K562 (cell line): ENCODE measurements around the gene COL1A1. TPM values are rescaled to one million over a fixed set of nuclear protein-coding genes. Genes with fewer than 3 reads are reported as not detected.

Experiments
- ATF6 ChIP-seq: sonication (generic); formaldehyde crosslinking; IDR thresholded peaks from 2 replicates; pipeline ENCODE4 v1.4.0; 2020; ENCODE audit warnings: mild to moderate bottlenecking, missing genetic modification reagents
- EP300 ChIP-seq: IDR thresholded peaks from 2 replicates; pipeline ENCODE4 v1.6.1; 2012; ENCODE audit warnings: low read length, improper control_type of control experiment
- NR4A1 ChIP-seq, 2 experiments: fragments of 250-450 bp in 1 of 2; fragments of 450-650 bp in 1 of 2; sonication (Bioruptor Pico) in 1 of 2; IDR thresholded peaks; 2 replicates each; pipeline versions ENCODE4 v1.4.0 to v1.6.1; 2016 to 2020; ENCODE audit warnings: mild to moderate bottlenecking in 2 of 2, missing compliant biosample characterization in 1 of 2, missing genetic modification characterization in 1 of 2, moderate library complexity in 1 of 2
- RNF2 ChIP-seq: sonication (generic); IDR thresholded peaks from 2 replicates; pipeline ENCODE4 v1.6.1; 2016
- SREBF2 ChIP-seq: sonication (generic); formaldehyde crosslinking; IDR thresholded peaks from 2 replicates; pipeline ENCODE4 v1.4.0; 2020; ENCODE audit warnings: mild to moderate bottlenecking, missing genetic modification reagents
- ZBTB11 ChIP-seq, 3 experiments: fragments of 200-800 bp in 1 of 3; fragments of 250-450 bp in 1 of 3; fragments of 450-650 bp in 1 of 3; sonication (Bioruptor Pico) in 1 of 3; sonication (Bioruptor generic) in 1 of 3; formaldehyde crosslinking in 1 of 3; IDR thresholded peaks; 2 replicates each; pipeline versions ENCODE4 v1.6.1 to v1.8.0; 2016 to 2022; ENCODE audit warnings: mild to moderate bottlenecking in 2 of 3, missing genetic modification characterization in 2 of 3, missing compliant biosample characterization in 1 of 3, moderate library complexity in 1 of 3
- ZNF431 ChIP-seq: sonication (generic); formaldehyde crosslinking; IDR thresholded peaks from 2 replicates; pipeline ENCODE4 v1.8.0; 2022; ENCODE audit warnings: mild to moderate bottlenecking, missing genetic modification reagents
- ZNF518B ChIP-seq: fragments of 250-450 bp; sonication (Bioruptor Pico); IDR thresholded peaks from 2 replicates; pipeline ENCODE4 v1.5.0; 2021; ENCODE audit warnings: mild to moderate bottlenecking, moderate library complexity
- ZNF766 ChIP-seq: fragments of 200-800 bp; sonication (Bioruptor generic); conservative IDR thresholded peaks from 2 replicates; pipeline ENCODE4 v1.6.1; 2016; ENCODE audit warnings: missing genetic modification characterization, missing compliant biosample characterization
- ZNF830 ChIP-seq: fragments of 250-450 bp; sonication (Bioruptor Pico); IDR thresholded peaks from 2 replicates; pipeline ENCODE4 v1.5.0; 2021; ENCODE audit warnings: mild to moderate bottlenecking
- polyA plus RNA-seq, 8 experiments: library from polyadenylated mRNA; depleted of rRNA in 4 of 8; stranded (reverse) in 5 of 8; unstranded in 3 of 8; fragments of >200 nt; fragmentation: Nextera tagmentation in 2 of 8; fragmentation: Illumina TruSeq in 1 of 8; extraction: Ambion mirVana in 2 of 8; extraction: Trizol in 1 of 8; gene quantifications; 2 replicates each; pipeline versions ENCODE4 v1.2.1 to v1.2.3, GENCODE V29; 2011 to 2014; ENCODE audit warnings: inconsistent platforms in 1 of 8, missing spikeins in 1 of 8
- total RNA-seq, 7 experiments: library from RNA; depleted of rRNA in 6 of 7; stranded (reverse); fragments of >200 nt in 6 of 7; fragmentation: Illumina TruSeq in 2 of 7; extraction: Trizol in 2 of 7; gene quantifications; 2 replicates each; pipeline versions ENCODE4 v1.2.1 to v1.2.3, GENCODE V29; 2011 to 2021; ENCODE audit warnings: low replicate concordance in 1 of 7
- TF ChIP-seq, protein P1 (sequence below): fragments of 250-450 bp; sonication (Bioruptor Pico); IDR thresholded peaks from 2 replicates; pipeline ENCODE4 v1.4.0; 2020; ENCODE audit warnings: mild to moderate bottlenecking, moderate library complexity, borderline replicate concordance
- TF ChIP-seq, protein P2 (sequence below): sonication (generic); formaldehyde crosslinking; IDR thresholded peaks from 2 replicates; pipeline ENCODE4 v1.8.1; 2023; ENCODE audit warnings: mild to moderate bottlenecking, missing genetic modification reagents

Gene COL1A1
- total and polyA plus RNA-seq, 9 of the 15 experiments (the other 6 are each of a cell fraction or from before 2014, with no cell fraction given), result 0.04 to 3.4 (median 0.18) TPM

DNA sequence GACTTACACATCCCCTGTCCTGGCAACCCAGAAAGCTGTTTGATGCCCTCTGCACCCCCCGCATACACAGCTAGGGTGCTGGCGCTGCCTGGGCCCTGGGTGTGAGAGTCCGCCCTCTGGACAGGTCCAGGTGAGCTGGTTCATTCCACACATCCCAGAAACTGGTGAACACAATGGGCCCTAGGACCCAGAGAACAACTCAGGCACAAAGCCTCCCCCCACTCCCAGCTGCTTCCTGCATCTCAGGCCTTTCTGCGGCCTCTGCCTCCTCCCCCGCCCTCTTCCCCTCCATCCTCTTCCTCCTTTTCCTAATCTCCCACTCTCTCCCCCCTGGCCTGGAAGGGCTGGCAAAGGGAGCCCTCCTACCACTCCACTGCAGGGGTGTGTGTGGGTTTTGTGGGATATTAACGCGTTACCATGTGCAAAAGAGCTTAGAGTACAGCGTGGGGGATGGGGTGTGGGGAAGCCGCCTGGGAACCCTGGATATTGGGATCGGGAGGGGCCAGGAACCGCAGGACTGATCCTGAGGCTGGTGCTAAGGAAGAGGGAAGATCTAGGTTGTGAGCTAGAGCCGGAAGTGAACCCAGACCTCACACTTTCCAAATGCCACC, 49.4 kb downstream of the COL1A1 start (continued):
- TF ChIP-seq, protein P1, sequence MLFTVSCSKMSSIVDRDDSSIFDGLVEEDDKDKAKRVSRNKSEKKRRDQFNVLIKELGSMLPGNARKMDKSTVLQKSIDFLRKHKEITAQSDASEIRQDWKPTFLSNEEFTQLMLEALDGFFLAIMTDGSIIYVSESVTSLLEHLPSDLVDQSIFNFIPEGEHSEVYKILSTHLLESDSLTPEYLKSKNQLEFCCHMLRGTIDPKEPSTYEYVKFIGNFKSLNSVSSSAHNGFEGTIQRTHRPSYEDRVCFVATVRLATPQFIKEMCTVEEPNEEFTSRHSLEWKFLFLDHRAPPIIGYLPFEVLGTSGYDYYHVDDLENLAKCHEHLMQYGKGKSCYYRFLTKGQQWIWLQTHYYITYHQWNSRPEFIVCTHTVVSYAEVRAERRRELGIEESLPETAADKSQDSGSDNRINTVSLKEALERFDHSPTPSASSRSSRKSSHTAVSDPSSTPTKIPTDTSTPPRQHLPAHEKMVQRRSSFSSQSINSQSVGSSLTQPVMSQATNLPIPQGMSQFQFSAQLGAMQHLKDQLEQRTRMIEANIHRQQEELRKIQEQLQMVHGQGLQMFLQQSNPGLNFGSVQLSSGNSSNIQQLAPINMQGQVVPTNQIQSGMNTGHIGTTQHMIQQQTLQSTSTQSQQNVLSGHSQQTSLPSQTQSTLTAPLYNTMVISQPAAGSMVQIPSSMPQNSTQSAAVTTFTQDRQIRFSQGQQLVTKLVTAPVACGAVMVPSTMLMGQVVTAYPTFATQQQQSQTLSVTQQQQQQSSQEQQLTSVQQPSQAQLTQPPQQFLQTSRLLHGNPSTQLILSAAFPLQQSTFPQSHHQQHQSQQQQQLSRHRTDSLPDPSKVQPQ (CRISPR knock-in tag), result no peak
- TF ChIP-seq EP300, result peak; percentile 56; the same call in 1 of the 2 replicates
- no peak for TF ChIP-seq ZBTB11 (CRISPR knock-in tag; IDR thresholded peaks at IDR 0.05)
- no peak for TF ChIP-seq ATF6 (CRISPR knock-in tag)
- TF ChIP-seq ZNF766 (CRISPR knock-in tag), result no peak
- TF ChIP-seq ZNF518B (CRISPR knock-in tag), result no peak
- TF ChIP-seq ZNF431 (CRISPR knock-in tag), result no peak
- no peak for TF ChIP-seq NR4A1 (CRISPR knock-in tag; IDR thresholded peaks at IDR 0.05)
- no peak for TF ChIP-seq NR4A1 (tag; IDR thresholded peaks at IDR 0.05)
- TF ChIP-seq RNF2, result peak; percentile 94
- TF ChIP-seq, protein P2, sequence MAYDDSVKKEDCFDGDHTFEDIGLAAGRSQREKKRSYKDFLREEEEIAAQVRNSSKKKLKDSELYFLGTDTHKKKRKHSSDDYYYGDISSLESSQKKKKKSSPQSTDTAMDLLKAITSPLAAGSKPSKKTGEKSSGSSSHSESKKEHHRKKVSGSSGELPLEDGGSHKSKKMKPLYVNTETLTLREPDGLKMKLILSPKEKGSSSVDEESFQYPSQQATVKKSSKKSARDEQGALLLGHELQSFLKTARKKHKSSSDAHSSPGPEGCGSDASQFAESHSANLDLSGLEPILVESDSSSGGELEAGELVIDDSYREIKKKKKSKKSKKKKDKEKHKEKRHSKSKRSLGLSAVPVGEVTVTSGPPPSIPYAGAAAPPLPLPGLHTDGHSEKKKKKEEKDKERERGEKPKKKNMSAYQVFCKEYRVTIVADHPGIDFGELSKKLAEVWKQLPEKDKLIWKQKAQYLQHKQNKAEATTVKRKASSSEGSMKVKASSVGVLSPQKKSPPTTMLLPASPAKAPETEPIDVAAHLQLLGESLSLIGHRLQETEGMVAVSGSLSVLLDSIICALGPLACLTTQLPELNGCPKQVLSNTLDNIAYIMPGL, result no peak
- no peak for TF ChIP-seq SREBF2 (CRISPR knock-in tag)
- TF ChIP-seq ZNF830, result no peak
